NCI-H1048 (cell line): ENCODE data around the gene LRRC8B.

Experiments used
- DNase-seq: peaks from one replicate; lab custom pipeline; 2025; lab: John Stamatoyannopoulos, UW

Gene LRRC8B

DNA sequence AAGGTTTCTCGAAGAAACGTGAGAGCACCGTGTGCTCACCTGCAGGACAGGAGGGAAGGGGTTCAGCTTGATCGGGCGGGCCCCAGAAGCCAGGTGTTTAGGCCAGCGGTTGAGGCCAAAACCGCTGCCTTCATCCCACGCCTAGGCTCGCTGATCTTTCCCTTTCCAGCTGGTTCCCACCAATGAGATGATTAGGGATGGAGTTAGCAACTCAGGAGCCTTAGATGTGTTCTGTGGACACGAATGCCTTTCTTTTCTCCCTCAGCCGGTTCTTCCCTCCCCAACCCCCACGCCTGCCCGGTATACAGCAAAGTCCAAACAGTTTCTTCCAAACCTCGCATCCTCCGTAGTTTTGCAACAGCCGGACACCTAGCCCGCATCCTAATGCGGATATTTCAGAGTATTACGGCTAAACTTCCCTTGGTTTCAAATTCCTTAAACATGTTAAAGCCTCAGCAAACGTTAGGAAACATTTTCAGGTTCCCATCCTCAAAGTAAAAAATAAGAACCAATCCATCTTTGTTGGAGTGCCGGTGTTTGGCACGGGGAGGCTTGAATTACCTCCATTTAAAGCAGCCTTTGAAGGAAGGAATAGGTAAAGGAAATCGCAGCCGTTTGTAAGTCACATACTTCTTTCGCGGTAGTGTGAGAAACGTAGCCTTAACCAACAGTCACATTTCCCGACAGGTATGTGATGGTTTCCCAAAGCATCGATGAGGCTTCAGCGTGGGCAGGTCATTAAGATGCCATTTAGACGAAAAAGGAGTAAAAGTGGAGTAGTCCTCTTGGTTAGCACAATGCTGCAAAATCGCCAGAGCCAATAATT is 109.4 kb downstream of the LRRC8B start:
- DNase-seq, result no peak

DNA sequence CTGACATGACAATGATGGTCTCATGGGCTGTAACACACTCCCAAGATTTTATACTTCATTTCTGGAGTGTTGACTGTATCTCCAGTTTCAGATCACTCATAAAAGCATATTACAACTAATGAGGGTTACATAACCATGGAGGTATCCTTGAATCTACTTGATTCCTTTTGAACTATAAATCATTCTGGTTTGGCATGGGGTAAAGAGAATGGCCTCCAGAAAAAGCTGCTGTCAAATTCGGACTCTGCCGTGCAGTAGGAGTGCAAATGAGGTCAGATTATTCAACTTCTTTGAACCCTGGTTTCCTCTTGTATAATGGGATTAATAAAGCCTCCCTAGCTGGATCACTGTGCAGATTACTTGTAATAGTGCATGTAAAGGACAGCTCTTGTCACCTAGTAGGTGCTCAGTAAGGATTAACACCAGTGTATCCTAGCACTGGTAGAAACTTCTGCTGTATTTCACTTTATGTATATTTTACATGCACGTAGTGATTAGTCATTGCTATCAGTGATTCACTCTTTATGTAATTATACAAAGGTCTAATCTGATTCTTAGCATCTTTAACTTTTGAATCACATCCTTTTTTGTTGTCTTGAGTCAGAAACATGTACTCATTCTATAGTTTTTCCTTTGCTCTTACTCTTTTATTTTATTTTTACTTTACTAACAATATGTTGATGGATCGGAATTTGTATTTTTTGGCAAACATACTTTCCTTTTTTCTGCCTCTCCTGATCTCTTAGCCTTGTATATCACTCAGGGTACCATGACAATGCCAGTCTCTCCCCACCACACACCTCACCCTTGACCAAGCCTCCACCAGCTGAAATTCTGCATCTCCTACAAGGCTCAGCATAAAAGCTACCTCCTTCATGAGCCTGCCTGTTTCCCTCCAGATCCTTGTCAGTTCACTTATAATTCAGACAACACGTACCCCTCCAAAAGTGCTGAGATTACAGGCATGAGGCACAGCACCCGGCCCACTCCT is 111.5 kb downstream of the LRRC8B start:
- no peak for DNase-seq

DNA sequence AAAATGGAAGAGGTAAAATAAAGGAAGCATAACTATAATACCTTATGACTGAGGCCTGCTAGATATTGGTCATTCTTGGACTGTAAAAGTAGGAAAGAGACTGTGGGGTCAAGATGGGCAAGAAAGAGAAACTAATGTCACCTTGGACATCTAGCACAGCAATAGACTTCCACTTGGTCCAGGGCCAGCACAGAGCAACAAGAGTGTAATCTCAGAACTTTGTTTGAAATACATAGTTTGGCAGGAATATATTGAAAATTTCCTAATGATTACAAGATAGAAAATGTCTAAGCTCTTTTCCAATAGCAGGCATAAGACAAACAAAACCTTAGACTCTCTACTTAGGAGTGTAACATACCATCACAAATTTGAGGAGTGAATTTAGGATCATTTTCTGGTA is 112.9 kb downstream of the LRRC8B start:
- no peak for DNase-seq

DNA sequence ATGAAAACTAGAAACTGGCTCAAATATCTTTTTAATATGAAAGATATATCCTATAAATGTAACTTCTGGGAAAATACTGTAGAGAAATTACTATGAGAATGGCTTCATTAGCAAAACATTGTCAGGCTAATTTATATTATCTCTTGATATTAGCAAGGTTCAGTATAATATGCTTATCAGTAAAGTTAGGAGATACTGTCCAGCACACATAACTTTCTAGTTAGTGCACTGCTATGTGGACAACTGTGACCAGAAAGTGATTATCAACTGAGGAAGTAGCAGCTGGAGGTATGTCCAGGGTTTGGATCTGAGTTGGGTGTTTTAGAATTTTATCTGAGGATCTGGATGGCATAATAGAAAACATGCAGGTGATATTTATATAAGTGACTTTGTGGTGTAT is 115.8 kb downstream of the LRRC8B start:
- no peak for DNase-seq

DNA sequence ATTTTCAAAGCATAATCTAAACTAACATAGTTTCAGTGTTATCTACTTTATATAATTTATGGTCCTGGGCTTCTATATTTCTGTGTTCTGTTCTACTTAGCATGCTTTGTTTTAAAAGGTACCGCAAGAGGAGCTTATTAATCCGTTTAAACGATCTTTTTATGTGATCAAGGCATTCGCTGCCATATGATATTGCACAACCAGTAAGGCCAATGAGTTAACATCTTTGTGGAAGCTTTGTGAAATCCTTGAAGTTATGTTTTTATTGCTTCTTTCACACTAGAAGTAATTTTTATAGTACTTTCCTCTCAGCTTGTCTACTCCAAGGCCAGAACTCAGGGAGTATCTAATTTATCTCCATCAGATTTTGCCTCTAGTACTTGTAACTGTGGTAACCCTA is 117.2 kb downstream of the LRRC8B start:
- DNase-seq, result no peak

DNA sequence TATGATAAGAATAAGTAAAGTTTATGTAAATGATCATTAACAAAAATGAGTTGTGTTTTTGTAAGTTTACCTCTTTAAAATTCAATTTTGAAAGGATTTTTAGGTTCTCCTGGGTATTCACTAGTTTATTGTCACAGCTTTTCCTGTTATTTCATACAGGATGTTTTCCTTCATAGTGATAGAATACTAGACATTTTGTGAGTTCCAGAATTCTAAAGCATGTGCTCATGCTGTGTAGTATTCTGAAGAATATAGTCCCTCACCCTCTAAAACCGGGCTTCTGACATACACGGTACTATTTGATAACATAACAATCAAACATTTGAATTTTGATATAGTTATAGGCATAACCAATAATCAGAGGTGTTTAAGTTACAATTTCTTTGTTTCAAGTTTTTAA is 118.9 kb downstream of the LRRC8B start:
- no peak for DNase-seq

DNA sequence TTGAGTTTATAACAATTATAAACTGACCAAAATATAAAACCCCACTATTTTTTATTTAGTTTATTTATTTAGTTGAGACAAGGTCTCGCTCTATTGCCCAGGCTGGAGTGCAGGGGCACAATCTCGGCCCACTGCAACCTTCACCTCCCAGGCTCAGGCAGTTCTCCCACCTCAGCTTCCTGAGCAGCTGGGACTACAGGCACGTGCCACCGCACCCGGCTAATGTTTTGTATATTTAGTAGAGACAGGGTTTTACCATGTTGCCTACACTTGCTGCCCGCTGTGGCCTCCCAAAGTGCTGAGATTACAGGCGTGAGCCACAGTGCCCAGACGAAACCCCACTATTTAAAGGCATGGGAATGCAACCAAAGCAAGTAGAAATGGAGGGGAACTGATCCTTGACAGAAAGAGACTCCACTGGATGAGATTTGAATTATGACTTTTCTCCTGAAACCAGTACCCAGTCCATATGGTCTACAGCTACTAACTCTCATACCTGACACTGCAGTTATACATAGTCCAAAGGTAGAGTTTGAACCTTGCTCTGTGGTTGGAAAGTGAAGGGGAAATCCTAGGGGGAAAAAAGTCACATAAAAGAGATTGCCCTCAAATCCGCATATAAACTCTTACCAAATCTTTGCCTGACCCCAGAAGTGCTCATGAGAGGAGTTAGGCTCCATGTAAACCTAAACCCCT is 119.6 kb downstream of the LRRC8B start:
- DNase-seq, result no peak

DNA sequence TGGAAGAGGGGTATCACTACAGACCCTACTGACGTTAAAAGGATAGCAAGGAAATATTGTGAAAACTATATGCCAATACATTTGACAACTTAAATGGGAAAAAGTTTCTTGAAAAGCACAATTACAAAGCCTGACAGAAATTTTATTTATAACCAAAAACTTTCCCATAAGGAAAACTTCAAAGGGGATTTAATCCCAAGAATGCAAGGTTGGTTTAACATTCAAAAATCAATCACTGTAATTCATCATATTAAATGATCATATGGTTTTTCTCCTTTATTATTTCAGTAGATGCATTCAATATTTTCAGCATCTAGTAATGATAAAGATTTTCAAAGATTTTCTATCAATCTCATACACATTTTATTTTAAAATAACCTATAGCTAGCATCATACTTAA is 121.6 kb downstream of the LRRC8B start:
- DNase-seq, result no peak
